AG09319 (cell line): ENCODE data around the gene PSD.

ENCODE experiments used
- DNase-seq: peaks from one replicate; pipeline ENCODE4 v3.0.0-alpha.2; 2010; ENCODE audit warnings: low read depth; ENCODE audit errors: extremely low read depth
- TF ChIP-seq, protein P1 (sequence below): IDR thresholded peaks from 2 replicates; pipeline ENCODE4 v1.5.1; 2011; ENCODE audit warnings: low read depth, mild to moderate bottlenecking, inconsistent platforms, low read length, moderate library complexity

PSD gene

GRCh38 chr10:102419269-102420180, 940 bp upstream of the PSD start:
- DNase-seq = no peak
- TF ChIP-seq, protein P1, sequence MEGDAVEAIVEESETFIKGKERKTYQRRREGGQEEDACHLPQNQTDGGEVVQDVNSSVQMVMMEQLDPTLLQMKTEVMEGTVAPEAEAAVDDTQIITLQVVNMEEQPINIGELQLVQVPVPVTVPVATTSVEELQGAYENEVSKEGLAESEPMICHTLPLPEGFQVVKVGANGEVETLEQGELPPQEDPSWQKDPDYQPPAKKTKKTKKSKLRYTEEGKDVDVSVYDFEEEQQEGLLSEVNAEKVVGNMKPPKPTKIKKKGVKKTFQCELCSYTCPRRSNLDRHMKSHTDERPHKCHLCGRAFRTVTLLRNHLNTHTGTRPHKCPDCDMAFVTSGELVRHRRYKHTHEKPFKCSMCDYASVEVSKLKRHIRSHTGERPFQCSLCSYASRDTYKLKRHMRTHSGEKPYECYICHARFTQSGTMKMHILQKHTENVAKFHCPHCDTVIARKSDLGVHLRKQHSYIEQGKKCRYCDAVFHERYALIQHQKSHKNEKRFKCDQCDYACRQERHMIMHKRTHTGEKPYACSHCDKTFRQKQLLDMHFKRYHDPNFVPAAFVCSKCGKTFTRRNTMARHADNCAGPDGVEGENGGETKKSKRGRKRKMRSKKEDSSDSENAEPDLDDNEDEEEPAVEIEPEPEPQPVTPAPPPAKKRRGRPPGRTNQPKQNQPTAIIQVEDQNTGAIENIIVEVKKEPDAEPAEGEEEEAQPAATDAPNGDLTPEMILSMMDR = no peak

DNA sequence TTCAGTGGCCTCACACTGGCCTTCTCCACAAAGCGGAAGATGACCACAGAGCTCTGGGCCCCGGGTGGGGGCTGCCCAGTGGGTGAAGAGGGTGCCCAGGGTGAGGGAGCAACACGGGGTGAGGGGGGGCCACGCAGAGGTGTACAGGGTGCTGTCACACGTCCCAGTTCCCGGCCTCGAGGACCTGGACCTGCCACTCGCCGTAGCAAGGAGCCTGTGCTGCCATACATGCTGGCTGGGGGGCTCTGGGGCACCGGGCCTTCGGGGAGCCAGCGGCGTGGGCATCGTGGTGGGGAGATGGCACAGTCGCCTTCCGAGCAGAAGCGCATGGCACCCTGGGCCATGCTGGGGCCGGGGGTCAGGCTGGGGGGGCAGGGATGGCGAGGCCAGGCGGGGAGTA, 1.9 kb downstream of the PSD start:
- no peak for DNase-seq
- TF ChIP-seq, protein P1 = no peak

DNA sequence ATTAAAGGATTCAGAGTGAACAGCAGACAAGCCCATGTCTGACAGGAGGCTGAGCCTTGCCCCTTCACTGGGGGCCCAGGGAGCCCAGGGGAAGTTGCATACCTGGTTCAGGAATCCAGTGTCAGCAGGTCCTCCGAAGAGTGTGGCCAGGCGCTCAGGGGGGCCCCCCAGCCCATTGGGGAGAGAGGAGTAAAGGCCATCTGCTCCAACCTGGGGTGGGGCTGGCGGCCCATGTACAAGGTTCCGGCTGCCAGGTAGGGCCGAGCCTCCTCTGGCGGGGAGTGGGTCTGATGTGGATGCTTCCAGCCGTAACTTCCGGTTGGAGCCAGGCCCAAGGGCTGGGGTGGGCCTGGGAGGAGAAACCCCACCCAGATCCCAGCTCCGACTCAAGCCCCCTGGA, 2.3 kb downstream of the PSD start:
- no peak for DNase-seq
- TF ChIP-seq, protein P1 = no peak

GRCh38 chr10:102414749-102415148, 3.8 kb downstream of the PSD start:
- no peak for DNase-seq

DNA sequence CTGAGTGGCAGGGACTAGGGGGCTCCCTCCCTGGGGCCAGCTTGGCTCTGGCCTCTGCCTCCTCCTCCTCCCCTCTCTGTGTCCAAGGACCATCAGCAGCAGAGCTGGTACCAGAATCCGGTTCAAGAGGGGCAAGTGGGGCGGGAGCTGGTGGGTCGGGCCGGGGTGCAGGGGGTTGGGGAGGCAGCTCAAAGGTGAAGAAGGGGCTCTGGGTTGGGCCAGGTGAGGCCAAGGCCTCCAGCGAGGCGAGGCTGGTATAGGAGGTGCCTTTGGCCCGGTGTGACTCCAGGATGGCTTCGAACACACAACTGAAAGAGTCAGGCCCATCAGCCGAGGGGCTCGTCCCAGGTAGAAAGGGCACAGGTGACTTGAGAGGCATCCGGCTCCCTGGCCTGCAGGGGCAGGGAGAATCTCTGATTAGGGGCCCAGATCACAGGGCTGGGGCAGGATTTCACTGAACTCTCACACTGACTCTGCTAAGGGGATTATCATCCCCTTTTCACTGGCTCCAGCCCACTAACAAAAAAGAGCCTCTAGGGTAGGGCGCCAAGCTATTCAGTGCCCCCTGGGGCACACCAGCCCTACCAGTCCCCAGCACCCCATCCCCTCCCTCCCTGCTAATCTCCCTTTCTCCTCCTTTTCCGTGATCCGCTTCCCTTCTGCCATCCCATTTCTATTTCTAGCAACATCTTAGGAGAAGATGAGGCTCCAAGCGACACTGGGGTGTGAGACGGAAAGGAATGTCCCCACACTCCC, 4.6 kb downstream of the PSD start:
- DNase-seq = no peak
- TF ChIP-seq, protein P1 = no peak

More at GRCh38 chr10:102414749-102415148, 3.8 kb downstream of the PSD start:
- TF ChIP-seq, protein P1 = no peak

GRCh38 chr10:102413053-102413705, 5.4 kb downstream of the PSD start:
- DNase-seq = no peak

More at GRCh38 chr10:102413053-102413705, 5.4 kb downstream of the PSD start:
- TF ChIP-seq, protein P1 = no peak
